ENCODE measurements around the gene TACSTD2.

DNA sequence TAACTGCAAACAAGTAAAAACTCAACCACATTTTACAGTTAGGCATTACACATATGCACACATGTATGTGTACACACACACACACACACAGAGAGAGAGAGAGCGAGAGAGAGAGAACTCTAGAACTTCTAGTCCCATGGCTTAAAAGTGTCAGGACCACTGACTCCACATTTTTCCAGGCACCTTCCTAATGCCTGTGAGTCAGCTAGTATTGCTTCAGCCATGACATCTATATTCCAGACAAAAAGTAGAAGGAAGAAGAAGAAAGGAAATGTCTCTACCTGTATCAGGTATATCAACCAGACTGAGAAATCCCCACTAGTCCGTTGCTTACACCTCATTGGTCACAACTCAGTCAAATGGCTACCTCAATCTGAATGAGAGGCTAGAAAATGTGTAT is 31.9 kb upstream of the TACSTD2 start:
- TF ChIP-seq SUZ12 (IDR thresholded peaks at IDR 0.05) (no peak), FOXA1 (IDR thresholded peaks at IDR 0.05) (no peak), NFRKB (IDR thresholded peaks at IDR 0.05) (no peak), ZNF384 (IDR thresholded peaks at IDR 0.05) (no peak)

All from HEK293T (cell line).